ENCODE results near the gene ST6GALNAC6. TPM values are rescaled to one million over a fixed set of nuclear protein-coding genes. Genes with fewer than 3 reads are reported as not detected.

Gene ST6GALNAC6
- total and polyA plus RNA-seq, 2 of the 4 experiments (the other 2 are of a cell fraction), result 35.7 to 48.6 TPM

DNA sequence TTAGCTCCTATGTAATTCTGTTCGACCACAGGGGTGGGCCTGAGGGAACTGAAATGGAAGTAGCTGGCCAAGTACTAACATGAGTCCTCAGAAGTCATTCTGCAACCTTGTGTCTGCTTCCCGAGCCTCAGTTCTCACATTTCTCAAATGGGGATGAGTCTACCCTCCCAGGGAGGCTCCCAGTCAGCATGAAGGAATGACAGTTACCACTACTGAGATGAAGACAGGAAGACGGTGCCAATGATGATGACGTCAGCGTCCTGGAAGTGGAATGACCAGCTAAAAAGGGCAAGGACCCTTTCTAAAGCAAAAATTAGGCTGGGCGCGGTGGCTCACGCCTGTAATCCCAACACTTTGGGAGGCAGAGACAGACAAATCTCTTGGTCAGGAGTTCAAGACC is 24.4 kb upstream of the ST6GALNAC6 start:
- no peaks in the 10 kb centered on the region for H3K27me3 ChIP-seq (ENCODE audit: control insufficient read depth, insufficient read depth, low read length)
- peaks cover 10% of the 10 kb centered on the region for H3K4me1 ChIP-seq (ENCODE audit: control insufficient read depth, insufficient read depth, low read length)
- DNase-seq (peak; percentile 99), ATAC-seq (ENCODE audit: low read depth) (peak; percentile 56)
- H3K18ac ChIP-seq (ENCODE audit: low read depth, low read length), result peak overlapping the region; percentile 6; the same call in 1 of the 2 replicates
- H4K20me1 ChIP-seq (ENCODE audit: insufficient read depth, low read length), result peaks cover 6% of the 10 kb centered on the region
- H3K36me3 ChIP-seq (ENCODE audit: control insufficient read depth, insufficient read depth, low read length), result no peaks in the 10 kb centered on the region
- no peak overlapping the region for H3K9ac ChIP-seq (ENCODE audit: low read depth, low read length)
- peak overlapping the region; percentile 86 for H2BK5ac ChIP-seq (ENCODE audit: low read depth, low read length, poor library complexity, severe bottlenecking)
- H2AFZ ChIP-seq (replicated peaks; ENCODE audit: low read length, poor library complexity), result peak overlapping the region; percentile 86
- dilution Hi-C loops (cut with HindIII; ENCODE audit: low sequenced_read_pairs, unreplicated experiment), result no loop called here
- H3K4ac ChIP-seq (ENCODE audit: low read depth, low read length), result peak overlapping the region; percentile 88
- peaks cover 11% of the 10 kb centered on the region for H3K9me1 ChIP-seq (ENCODE audit: insufficient read depth, low read length)
- in situ Hi-C loops (cut with MboI; ENCODE audit: low sequenced_read_pairs), result loop anchor here (5.0 kb wide), 1 partner anchor 336 kb away; no protein-coding TSS in a partner anchor
- no peak overlapping the region; the same call in 1 of the 2 replicates for H3K4me2 ChIP-seq (ENCODE audit: low read depth, low read length)
- H2BK120ac ChIP-seq (ENCODE audit: low read depth, low read length), result peak overlapping the region; percentile 81
- H4K5ac ChIP-seq (ENCODE audit: low read depth, low read length), result no peak overlapping the region; the same call in 1 of the 2 replicates
- peak overlapping the region; percentile 29; the same call in 1 of the 2 replicates for H3K23ac ChIP-seq (ENCODE audit: low read depth, low read length)
- peak overlapping the region; percentile 88 for H2AK9ac ChIP-seq (replicated peaks; ENCODE audit: low read depth, low read length, poor library complexity)
- BruUV-seq (replicated peaks), result no TSS peak
- intact Hi-C loops (cut with micrococcal nuclease), result loop anchor here (10.0 kb wide), 2 partner anchors 419 to 719 kb away; no protein-coding TSS in a partner anchor
- no peak overlapping the region for H3K4me3 ChIP-seq (ENCODE audit: insufficient read depth, low read depth, low read length)
- no peaks in the 10 kb centered on the region for H3K9me3 ChIP-seq (ENCODE audit: control insufficient read depth, insufficient read depth, low read length)
- H3K79me1 ChIP-seq (ENCODE audit: low read depth in 1 of 2, low read length in 2 of 2), result no peaks in the 10 kb centered on the region
- WGBS, 2 experiments (ENCODE audit: extremely low coverage in 2 of 2, insufficient read length in 1 of 2), result 50% methylated on average over 2 of the region's 8 CpGs; no CpG with 5 or more reads in 1 of the 2 experiments
- POLR2A ChIA-PET (ENCODE audit: unreplicated experiment), result no interaction called here
- H3K56ac ChIP-seq (ENCODE audit: extremely low read depth, insufficient read depth, low read length), result no peak overlapping the region
- CTCF ChIA-PET, result interaction anchor here (0.8 kb wide), 1 partner anchor 189 kb away, joined by 3 read pairs; the partner anchor contains the start of gene TOR2A
- peak overlapping the region; percentile 80 for H3K14ac ChIP-seq (replicated peaks; ENCODE audit: low read depth, low read length)
- H2BK20ac ChIP-seq (ENCODE audit: low read depth, low read length), result peak overlapping the region; percentile 85
- H4K8ac ChIP-seq (ENCODE audit: low read depth in 2 of 2, low read length in 2 of 2), result peak overlapping the region; percentile 34 to 79
- H4K91ac ChIP-seq (ENCODE audit: insufficient read depth, low read depth, low read length), result peak overlapping the region; percentile 76
- peak overlapping the region; percentile 62 for H3K27ac ChIP-seq (ENCODE audit: insufficient read depth, low read length)
- peak overlapping the region; percentile 92; the same call in 2 of the 3 replicates for H2BK15ac ChIP-seq (ENCODE audit: low read depth, low read length)
- H2AK5ac ChIP-seq (ENCODE audit: low read depth, low read length), result peak overlapping the region; percentile 93
- TF ChIP-seq MAFK (IDR thresholded peaks at IDR 0.05; ENCODE audit: low read depth, low read length) (peak; percentile 89), SMC3 (IDR thresholded peaks at IDR 0.05; ENCODE audit: low read depth, low read length) (no peak; the same call in 1 of the 2 replicates), BHLHE40 (IDR thresholded peaks at IDR 0.05; ENCODE audit: low read depth, low read length) (peak; percentile 47; the same call in 1 of the 2 replicates), MAZ (IDR thresholded peaks at IDR 0.05; ENCODE audit: borderline replicate concordance, low read depth, low read length) (no peak), NFE2L2 (IDR thresholded peaks at IDR 0.05; ENCODE audit: low read depth, low read length) (peak; percentile 56), MXI1 (IDR thresholded peaks at IDR 0.05; ENCODE audit: borderline replicate concordance, low read depth, low read length) (0 out of 2 replicates have a peak, but pooled peaks have one; percentile 38), CEBPB (IDR thresholded peaks at IDR 0.05; ENCODE audit: low read depth, low read length) (peak; percentile 64; the same call in 1 of the 2 replicates), CHD1 (IDR thresholded peaks at IDR 0.05; ENCODE audit: low read depth, low read length) (0 out of 2 replicates have a peak, but pooled peaks have one; percentile 85), FOS (IDR thresholded peaks at IDR 0.05; ENCODE audit: low read depth, low read length) (peak; percentile 81), RAD21 (IDR thresholded peaks at IDR 0.05; ENCODE audit: low read length) (peak; percentile 13; the same call in 1 of the 2 replicates), RFX5 (IDR thresholded peaks at IDR 0.05; ENCODE audit: low read depth, low read length) (no peak), POLR2A (IDR thresholded peaks at IDR 0.05; ENCODE audit: low read depth, low read length) (no peak)
- TF ChIP-seq, protein P1, sequence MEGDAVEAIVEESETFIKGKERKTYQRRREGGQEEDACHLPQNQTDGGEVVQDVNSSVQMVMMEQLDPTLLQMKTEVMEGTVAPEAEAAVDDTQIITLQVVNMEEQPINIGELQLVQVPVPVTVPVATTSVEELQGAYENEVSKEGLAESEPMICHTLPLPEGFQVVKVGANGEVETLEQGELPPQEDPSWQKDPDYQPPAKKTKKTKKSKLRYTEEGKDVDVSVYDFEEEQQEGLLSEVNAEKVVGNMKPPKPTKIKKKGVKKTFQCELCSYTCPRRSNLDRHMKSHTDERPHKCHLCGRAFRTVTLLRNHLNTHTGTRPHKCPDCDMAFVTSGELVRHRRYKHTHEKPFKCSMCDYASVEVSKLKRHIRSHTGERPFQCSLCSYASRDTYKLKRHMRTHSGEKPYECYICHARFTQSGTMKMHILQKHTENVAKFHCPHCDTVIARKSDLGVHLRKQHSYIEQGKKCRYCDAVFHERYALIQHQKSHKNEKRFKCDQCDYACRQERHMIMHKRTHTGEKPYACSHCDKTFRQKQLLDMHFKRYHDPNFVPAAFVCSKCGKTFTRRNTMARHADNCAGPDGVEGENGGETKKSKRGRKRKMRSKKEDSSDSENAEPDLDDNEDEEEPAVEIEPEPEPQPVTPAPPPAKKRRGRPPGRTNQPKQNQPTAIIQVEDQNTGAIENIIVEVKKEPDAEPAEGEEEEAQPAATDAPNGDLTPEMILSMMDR (conservative IDR thresholded peaks at IDR 0.05; ENCODE audit: low read depth, low read length), result no peak
- TF ChIP-seq, protein P2, sequence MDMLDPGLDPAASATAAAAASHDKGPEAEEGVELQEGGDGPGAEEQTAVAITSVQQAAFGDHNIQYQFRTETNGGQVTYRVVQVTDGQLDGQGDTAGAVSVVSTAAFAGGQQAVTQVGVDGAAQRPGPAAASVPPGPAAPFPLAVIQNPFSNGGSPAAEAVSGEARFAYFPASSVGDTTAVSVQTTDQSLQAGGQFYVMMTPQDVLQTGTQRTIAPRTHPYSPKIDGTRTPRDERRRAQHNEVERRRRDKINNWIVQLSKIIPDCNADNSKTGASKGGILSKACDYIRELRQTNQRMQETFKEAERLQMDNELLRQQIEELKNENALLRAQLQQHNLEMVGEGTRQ (IDR thresholded peaks at IDR 0.05; ENCODE audit: low read depth, low read length), result no peak
- TF ChIP-seq, protein P3, sequence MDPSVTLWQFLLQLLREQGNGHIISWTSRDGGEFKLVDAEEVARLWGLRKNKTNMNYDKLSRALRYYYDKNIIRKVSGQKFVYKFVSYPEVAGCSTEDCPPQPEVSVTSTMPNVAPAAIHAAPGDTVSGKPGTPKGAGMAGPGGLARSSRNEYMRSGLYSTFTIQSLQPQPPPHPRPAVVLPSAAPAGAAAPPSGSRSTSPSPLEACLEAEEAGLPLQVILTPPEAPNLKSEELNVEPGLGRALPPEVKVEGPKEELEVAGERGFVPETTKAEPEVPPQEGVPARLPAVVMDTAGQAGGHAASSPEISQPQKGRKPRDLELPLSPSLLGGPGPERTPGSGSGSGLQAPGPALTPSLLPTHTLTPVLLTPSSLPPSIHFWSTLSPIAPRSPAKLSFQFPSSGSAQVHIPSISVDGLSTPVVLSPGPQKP (IDR thresholded peaks at IDR 0.05; ENCODE audit: borderline replicate concordance, low read depth, low read length), result no peak

Data from IMR-90 (cell line).